Stimulated activated CD4-positive, alpha-beta T cell treated with anti-CD3 and anti-CD28 coated beads, TNF-alpha, amount 100 ng/mL, for 4 hours (primary cell): ENCODE data around the gene TBX1.

Experiments
- DNase-seq, 3 experiments: peaks; one replicate each; pipeline ENCODE4 v3.0.0-alpha.2; 2020; ENCODE audit warnings: low read depth in 3 of 3

TBX1 gene

GRCh38 chr22:19738664-19739447 lies 21.7 kb upstream of the TBX1 start:
- DNase-seq: no peak

GRCh38 chr22:19739448-19739895 lies 21.1 kb upstream of the TBX1 start:
- DNase-seq: no peak

- DNase-seq: no peak
Observed at GRCh38 chr22:19739911-19740449, 20.6 kb upstream of the TBX1 start.

GRCh38 chr22:19740586-19740985 lies 20.0 kb upstream of the TBX1 start:
- no peak for DNase-seq

- DNase-seq: no peak
Observed at GRCh38 chr22:19741053-19741452, 19.5 kb upstream of the TBX1 start.

GRCh38 chr22:19742160-19743066 lies 18.2 kb upstream of the TBX1 start:
- no peak for DNase-seq

GRCh38 chr22:19743081-19743480 lies 17.5 kb upstream of the TBX1 start:
- DNase-seq: no peak

GRCh38 chr22:19743651-19744050 lies 16.9 kb upstream of the TBX1 start:
- DNase-seq: no peak

GRCh38 chr22:19744350-19745006 lies 16.1 kb upstream of the TBX1 start:
- no peak for DNase-seq

- DNase-seq: no peak
Observed at GRCh38 chr22:19745155-19746101, 15.2 kb upstream of the TBX1 start.

GRCh38 chr22:19746726-19747125 lies 13.9 kb upstream of the TBX1 start:
- DNase-seq: no peak

GRCh38 chr22:19747551-19747950 lies 13.0 kb upstream of the TBX1 start:
- DNase-seq: no peak

- DNase-seq: no peak
Observed at GRCh38 chr22:19748139-19748538, 12.4 kb upstream of the TBX1 start.

- DNase-seq: no peak
Observed at GRCh38 chr22:19748991-19749664, 11.4 kb upstream of the TBX1 start.

- DNase-seq: no peak
Observed at GRCh38 chr22:19749876-19750275, 10.7 kb upstream of the TBX1 start.

GRCh38 chr22:19750507-19751490 lies 9.8 kb upstream of the TBX1 start:
- no peak for DNase-seq

GRCh38 chr22:19751497-19752245 lies 8.9 kb upstream of the TBX1 start:
- no peak for DNase-seq

- DNase-seq: no peak
Observed at GRCh38 chr22:19753090-19753842, 7.3 kb upstream of the TBX1 start.
